ENCODE data around the gene DPH1. TPM values are rescaled to one million over a fixed set of nuclear protein-coding genes. Genes with fewer than 3 reads are reported as not detected.

Gene DPH1
- total RNA-seq, 1 donor from 2014 or later, result 27.8 TPM

GRCh38 chr17:2081564-2081963, 51.6 kb downstream of the DPH1 start:
- DNase-seq, result no peak

GRCh38 chr17:2082003-2082781, 52.2 kb downstream of the DPH1 start:
- no peak for DNase-seq

GRCh38 chr17:2083613-2084035, 53.7 kb downstream of the DPH1 start:
- no peak for DNase-seq

GRCh38 chr17:2084036-2084765, 54.2 kb downstream of the DPH1 start:
- no peak for DNase-seq

- DNase-seq, result peak; percentile 78
Measured at GRCh38 chr17:2084766-2085647, 55.1 kb downstream of the DPH1 start.

- peak; percentile 69 for DNase-seq
Measured at GRCh38 chr17:2085648-2085949, 55.6 kb downstream of the DPH1 start.

GRCh38 chr17:2086306-2086705, 56.4 kb downstream of the DPH1 start:
- DNase-seq, result no peak

- DNase-seq, result no peak
Measured at GRCh38 chr17:2087597-2088211, 57.8 kb downstream of the DPH1 start.

- DNase-seq, result peak; percentile 70
Measured at GRCh38 chr17:2089021-2089422, 59.1 kb downstream of the DPH1 start.

- DNase-seq, result no peak
Measured at GRCh38 chr17:2090210-2090641, 60.3 kb downstream of the DPH1 start.

GRCh38 chr17:2090804-2091534, 61.0 kb downstream of the DPH1 start:
- DNase-seq, result peak; percentile 80

- no peak for DNase-seq
Measured at GRCh38 chr17:2092253-2092652, 62.3 kb downstream of the DPH1 start.

- no peak for DNase-seq
Measured at GRCh38 chr17:2093349-2093748, 63.4 kb downstream of the DPH1 start.

Small RNA genes within 50 kb of the gene (small RNA-seq; reads per million reads assigned to genes)
- gene AC090617.9 (ENCODE audit: low replicate concordance) (not detected), gene MIR132 (ENCODE audit: low replicate concordance) (7.3 reads per million, percentile 93 among the genes with 10 or more reads in this experiment), gene MIR212 (ENCODE audit: low replicate concordance) (3.5 reads per million, percentile 91 among the genes with 10 or more reads in this experiment), gene OVCA2 (ENCODE audit: low replicate concordance) (not detected)

Other genes starting within 250 kb of the DPH1 start
- gene SMYD4, start 200.3 kb upstream of the DPH1 start, total RNA-seq, result 16.1 TPM
- 40.5 TPM for gene RPA1, start 200.1 kb upstream of the DPH1 start, total RNA-seq
- gene RTN4RL1, start 4.8 kb upstream of the DPH1 start, total RNA-seq, result 1.8 TPM
- 25.6 TPM for gene OVCA2, start 11.9 kb downstream of the DPH1 start, total RNA-seq
- gene HIC1, start 24.9 kb downstream of the DPH1 start, total RNA-seq, result 56.1 TPM

All from tongue (tissue), 3 donors.